Measurements from ENCODE around the gene GLUD1.
"Not testable (repeated sequence)": the region's sequence is repeated elsewhere in the genome, so short reads cannot be mapped to it uniquely, and the experiment has no call there.

DNA sequence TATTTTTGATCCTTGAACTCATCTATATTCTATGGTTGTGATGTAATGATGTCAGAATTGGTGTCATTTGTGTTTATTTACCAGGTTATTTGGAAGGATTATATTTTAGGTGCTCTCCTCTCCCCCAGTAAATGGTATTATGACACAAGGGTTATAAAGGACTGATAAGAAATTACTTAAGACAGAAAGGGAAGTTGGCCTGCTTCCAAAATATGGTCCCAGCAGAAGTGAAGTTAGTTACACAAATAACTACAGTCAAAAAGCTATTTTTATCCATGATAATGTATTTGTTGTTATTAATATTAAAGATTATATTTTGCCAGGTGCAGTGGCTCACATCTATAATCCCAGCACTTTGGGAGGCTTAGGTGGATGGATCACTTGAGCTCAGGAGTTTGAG lies 37.5 kb upstream of the GLUD1 start:
- TF ChIP-seq, protein P1, sequence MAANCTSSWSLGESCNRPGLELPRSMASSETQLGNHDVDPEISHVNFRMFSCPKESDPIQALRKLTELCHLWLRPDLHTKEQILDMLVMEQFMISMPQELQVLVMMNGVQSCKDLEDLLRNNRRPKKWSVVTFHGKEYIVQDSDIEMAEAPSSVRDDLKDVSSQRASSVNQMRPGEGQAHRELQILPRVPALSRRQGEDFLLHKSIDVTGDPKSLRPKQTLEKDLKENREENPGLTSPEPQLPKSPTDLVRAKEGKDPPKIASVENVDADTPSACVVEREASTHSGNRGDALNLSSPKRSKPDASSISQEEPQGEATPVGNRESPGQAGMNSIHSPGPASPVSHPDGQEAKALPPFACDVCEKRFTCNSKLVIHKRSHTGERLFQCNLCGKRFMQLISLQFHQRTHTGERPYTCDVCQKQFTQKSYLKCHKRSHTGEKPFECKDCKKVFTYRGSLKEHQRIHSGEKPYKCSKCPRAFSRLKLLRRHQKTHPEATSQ (tag by site-specific recombination; IDR thresholded peaks at IDR 0.05): not testable (repeated sequence)
- TF ChIP-seq ZNF785 (tag by site-specific recombination; IDR thresholded peaks at IDR 0.05); KLF16 (tag by site-specific recombination; IDR thresholded peaks at IDR 0.05); ZNF521 (tag by site-specific recombination; IDR thresholded peaks at IDR 0.05); ZNF76 (tag by site-specific recombination; IDR thresholded peaks at IDR 0.05; ENCODE audit: borderline replicate concordance, low read depth); ZNF211 (tag by site-specific recombination; IDR thresholded peaks at IDR 0.05; ENCODE audit: low read depth): not testable (repeated sequence)
- TF ChIP-seq, protein P2, sequence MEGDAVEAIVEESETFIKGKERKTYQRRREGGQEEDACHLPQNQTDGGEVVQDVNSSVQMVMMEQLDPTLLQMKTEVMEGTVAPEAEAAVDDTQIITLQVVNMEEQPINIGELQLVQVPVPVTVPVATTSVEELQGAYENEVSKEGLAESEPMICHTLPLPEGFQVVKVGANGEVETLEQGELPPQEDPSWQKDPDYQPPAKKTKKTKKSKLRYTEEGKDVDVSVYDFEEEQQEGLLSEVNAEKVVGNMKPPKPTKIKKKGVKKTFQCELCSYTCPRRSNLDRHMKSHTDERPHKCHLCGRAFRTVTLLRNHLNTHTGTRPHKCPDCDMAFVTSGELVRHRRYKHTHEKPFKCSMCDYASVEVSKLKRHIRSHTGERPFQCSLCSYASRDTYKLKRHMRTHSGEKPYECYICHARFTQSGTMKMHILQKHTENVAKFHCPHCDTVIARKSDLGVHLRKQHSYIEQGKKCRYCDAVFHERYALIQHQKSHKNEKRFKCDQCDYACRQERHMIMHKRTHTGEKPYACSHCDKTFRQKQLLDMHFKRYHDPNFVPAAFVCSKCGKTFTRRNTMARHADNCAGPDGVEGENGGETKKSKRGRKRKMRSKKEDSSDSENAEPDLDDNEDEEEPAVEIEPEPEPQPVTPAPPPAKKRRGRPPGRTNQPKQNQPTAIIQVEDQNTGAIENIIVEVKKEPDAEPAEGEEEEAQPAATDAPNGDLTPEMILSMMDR (tag by site-specific recombination; IDR thresholded peaks at IDR 0.05): not testable (repeated sequence)
- TF ChIP-seq, protein P3, sequence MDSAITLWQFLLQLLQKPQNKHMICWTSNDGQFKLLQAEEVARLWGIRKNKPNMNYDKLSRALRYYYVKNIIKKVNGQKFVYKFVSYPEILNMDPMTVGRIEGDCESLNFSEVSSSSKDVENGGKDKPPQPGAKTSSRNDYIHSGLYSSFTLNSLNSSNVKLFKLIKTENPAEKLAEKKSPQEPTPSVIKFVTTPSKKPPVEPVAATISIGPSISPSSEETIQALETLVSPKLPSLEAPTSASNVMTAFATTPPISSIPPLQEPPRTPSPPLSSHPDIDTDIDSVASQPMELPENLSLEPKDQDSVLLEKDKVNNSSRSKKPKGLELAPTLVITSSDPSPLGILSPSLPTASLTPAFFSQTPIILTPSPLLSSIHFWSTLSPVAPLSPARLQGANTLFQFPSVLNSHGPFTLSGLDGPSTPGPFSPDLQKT (IDR thresholded peaks at IDR 0.05; ENCODE audit: borderline replicate concordance, low read depth, low read length): not testable (repeated sequence)
